MM.1S (cell line): Measurements from ENCODE around the gene ZNF587.
"Not testable (repeated sequence)": the region's sequence is repeated elsewhere in the genome, so short reads cannot be mapped to it uniquely, and the experiment has no call there.

Experiments used
- DNase-seq: peaks from one replicate; pipeline ENCODE4 v3.0.0-alpha.2; 2015
- H2AFZ ChIP-seq: fragments of 300-600 bp; sonication (generic); 2 replicates; pipeline ENCODE4 v1.6.0; 2016; ENCODE audit warnings: antibody characterized with exemption, low read length
- H3F3A ChIP-seq: fragments of 300-600 bp; sonication (generic); 2 replicates; pipeline ENCODE4 v1.6.1; 2016; ENCODE audit warnings: mild to moderate bottlenecking, antibody characterized with exemption, low read length, moderate library complexity, mixed read lengths; ENCODE audit not compliant: insufficient read depth
- H3K27ac ChIP-seq: fragments of 300-600 bp; sonication (generic); 2 replicates; pipeline ENCODE4 v1.5.1; 2016; ENCODE audit warnings: mild to moderate bottlenecking, low read length
- H3K27me3 ChIP-seq: fragments of 300-600 bp; sonication (generic); replicated peaks from 2 replicates; pipeline ENCODE4 v1.6.0; 2016; ENCODE audit warnings: low read length; ENCODE audit not compliant: insufficient read depth
- H3K36me3 ChIP-seq: fragments of 300-600 bp; sonication (generic); replicated peaks from 2 replicates; pipeline ENCODE4 v1.6.1; 2016; ENCODE audit warnings: mild to moderate bottlenecking, low read length, mixed read lengths; ENCODE audit not compliant: insufficient read depth
- H3K4me1 ChIP-seq: fragments of 300-600 bp; sonication (generic); 2 replicates; pipeline ENCODE4 v1.6.1; 2016; ENCODE audit warnings: low read length, mixed read lengths
- H3K4me2 ChIP-seq: fragments of 300-600 bp; sonication (generic); 2 replicates; pipeline ENCODE4 v1.6.0; 2016; ENCODE audit warnings: low read depth, low read length
- H3K4me3 ChIP-seq: fragments of 300-600 bp; sonication (generic); 2 replicates; pipeline ENCODE4 v1.5.1; 2016; ENCODE audit warnings: low read length, mixed read lengths
- H3K79me2 ChIP-seq: fragments of 300-600 bp; sonication (generic); 2 replicates; pipeline ENCODE4 v1.6.1; 2016; ENCODE audit warnings: mixed run types, low read length, mixed read lengths
- H3K9ac ChIP-seq: fragments of 300-600 bp; sonication (generic); 2 replicates; pipeline ENCODE4 v1.6.1; 2016; ENCODE audit warnings: low read length, mixed read lengths
- H3K9me2 ChIP-seq: fragments of 300-600 bp; sonication (generic); replicated peaks from 2 replicates; pipeline ENCODE4 v1.6.1; 2016; ENCODE audit warnings: mild to moderate bottlenecking, low read length, mixed read lengths; ENCODE audit not compliant: insufficient read depth
- H3K9me3 ChIP-seq: fragments of 300-600 bp; sonication (generic); replicated peaks from 2 replicates; pipeline ENCODE4 v1.6.1; 2016; ENCODE audit warnings: mild to moderate bottlenecking, low read length, mixed read lengths; ENCODE audit not compliant: insufficient read depth
- H4K20me1 ChIP-seq: fragments of 300-600 bp; sonication (generic); 2 replicates; pipeline ENCODE4 v1.6.1; 2016; ENCODE audit warnings: mild to moderate bottlenecking, low read length, moderate library complexity, mixed read lengths; ENCODE audit not compliant: insufficient read depth
- CTCF ChIP-seq: fragments of 300-600 bp; sonication (generic); IDR thresholded peaks from 2 replicates; pipeline ENCODE4 v1.5.1; 2016; ENCODE audit warnings: antibody characterized with exemption, low read length, mixed read lengths
- EZH2 ChIP-seq: fragments of 300-600 bp; sonication (generic); optimal IDR thresholded peaks from 2 replicates; pipeline ENCODE3; 2017; ENCODE audit warnings: low read depth, mild to moderate bottlenecking, antibody characterized with exemption, low read length, mixed read lengths
- EZH2phosphoT487 ChIP-seq: fragments of 300-600 bp; sonication (generic); IDR thresholded peaks from 2 replicates; pipeline ENCODE4 v1.6.1; 2018; ENCODE audit warnings: antibody characterized with exemption, low read length

The ZNF587 gene

GRCh38 chr19:57841122-57841763 lies 8.4 kb upstream of the ZNF587 start:
- Histone ChIP-seq H2AFZ (no peak overlapping the region), H3K27me3 (no peaks in the 10 kb centered on the region), H3K27ac (no peak overlapping the region), H3F3A (no peaks in the 10 kb centered on the region), H4K20me1 (no peaks in the 10 kb centered on the region), H3K79me2 (peaks cover 35% of the 10 kb centered on the region), H3K9ac (no peak overlapping the region), H3K9me2 (no peaks in the 10 kb centered on the region), H3K4me1 (no peaks in the 10 kb centered on the region), H3K4me3 (no peak overlapping the region), H3K4me2 (no peak overlapping the region), H3K36me3 (no peaks in the 10 kb centered on the region; the same call in none of the 2 replicates), H3K9me3 (no peaks in the 10 kb centered on the region)
- no peak for TF ChIP-seq EZH2
- TF ChIP-seq EZH2phosphoT487: no peak
- no peak for DNase-seq

- not testable (repeated sequence) for H3K4me3 ChIP-seq, DNase-seq, H3F3A ChIP-seq, H3K27ac ChIP-seq, H3K9me2 ChIP-seq, H3K27me3 ChIP-seq, H3K4me2 ChIP-seq, H3K36me3 ChIP-seq, H2AFZ ChIP-seq, H3K9ac ChIP-seq, H4K20me1 ChIP-seq, H3K4me1 ChIP-seq, H3K9me3 ChIP-seq
- H3K79me2 ChIP-seq: peaks cover 33% of the 10 kb centered on the region
Measured at GRCh38 chr19:57847164-57847563, 2.5 kb upstream of the ZNF587 start.

GRCh38 chr19:57849162-57849665 lies 445 bp upstream of the ZNF587 start:
- not testable (repeated sequence) for H4K20me1 ChIP-seq, H3K9me2 ChIP-seq, H3K36me3 ChIP-seq, H3K27ac ChIP-seq, H3K4me1 ChIP-seq, H2AFZ ChIP-seq, DNase-seq, H3K9me3 ChIP-seq, H3K4me2 ChIP-seq, H3K27me3 ChIP-seq, H3F3A ChIP-seq, H3K9ac ChIP-seq
- Histone ChIP-seq H3K79me2 (peaks cover 26% of the 10 kb centered on the region), H3K4me3 (peak overlapping the region; percentile 68; the same call in 1 of the 2 replicates)

GRCh38 chr19:57850553-57851017 lies 926 bp downstream of the ZNF587 start:
- no peaks in the 10 kb centered on the region for H3K9me3 ChIP-seq
- H3K4me2 ChIP-seq: peak overlapping the region; percentile 11; the same call in 1 of the 2 replicates
- H3K4me1 ChIP-seq: no peaks in the 10 kb centered on the region
- H3K79me2 ChIP-seq: peaks cover 18% of the 10 kb centered on the region
- H3K9ac ChIP-seq: no peak overlapping the region
- no peaks in the 10 kb centered on the region for H3K27me3 ChIP-seq
- H3F3A ChIP-seq: no peaks in the 10 kb centered on the region
- peak overlapping the region; percentile 68 for H3K4me3 ChIP-seq
- H3K9me2 ChIP-seq: no peaks in the 10 kb centered on the region
- no peaks in the 10 kb centered on the region for H4K20me1 ChIP-seq
- H3K27ac ChIP-seq: no peak overlapping the region
- no peaks in the 10 kb centered on the region for H3K36me3 ChIP-seq
- no peak overlapping the region for H2AFZ ChIP-seq
- DNase-seq: no peak
- no peak for TF ChIP-seq EZH2
- no peak for TF ChIP-seq EZH2phosphoT487
- TF ChIP-seq CTCF: no peak

GRCh38 chr19:57851812-57852603 lies 2.3 kb downstream of the ZNF587 start:
- not testable (repeated sequence) for H3K36me3 ChIP-seq, H3K4me2 ChIP-seq, H3K9me2 ChIP-seq, H2AFZ ChIP-seq, H3K4me1 ChIP-seq, DNase-seq, H3K4me3 ChIP-seq, H3K27me3 ChIP-seq, H4K20me1 ChIP-seq, H3F3A ChIP-seq, H3K9ac ChIP-seq, H3K9me3 ChIP-seq, H3K27ac ChIP-seq
- peaks cover 16% of the 10 kb centered on the region; the same call in 1 of the 2 replicates for H3K79me2 ChIP-seq

GRCh38 chr19:57854117-57854516 lies 4.5 kb downstream of the ZNF587 start:
- not testable (repeated sequence) for H4K20me1 ChIP-seq, H3K4me3 ChIP-seq, H3K36me3 ChIP-seq, H3K4me2 ChIP-seq, H3K4me1 ChIP-seq, DNase-seq, H3K9ac ChIP-seq, H3K9me2 ChIP-seq, H3K9me3 ChIP-seq, H3K27ac ChIP-seq, H2AFZ ChIP-seq, H3F3A ChIP-seq, H3K27me3 ChIP-seq
- H3K79me2 ChIP-seq: peaks cover 16% of the 10 kb centered on the region; the same call in 1 of the 2 replicates
